Neural crest cell (in vitro differentiated cells): ENCODE data around the gene CES4A. TPM values are rescaled to one million over a fixed set of nuclear protein-coding genes. Genes with fewer than 3 reads are reported as not detected.
"Not testable (repeated sequence)": the region's sequence is repeated elsewhere in the genome, so short reads cannot be mapped to it uniquely, and the experiment has no call there.

Experiments used
- DNase-seq: peaks from one replicate; pipeline ENCODE4 v3.0.0; 2021; ENCODE audit warnings: low read depth, mixed read lengths, low spot score
- H3K27ac Mint-ChIP-seq: one replicate; pipeline ENCODE4 v1.8.0; 2021; ENCODE audit warnings: mild to moderate bottlenecking, mixed read lengths; ENCODE audit not compliant: unreplicated experiment
- H3K27me3 Mint-ChIP-seq: 2 replicates; pipeline ENCODE4 v1.8.0; 2021; ENCODE audit warnings: low read depth, mild to moderate bottlenecking, mixed read lengths
- H3K36me3 Mint-ChIP-seq: 2 replicates; pipeline ENCODE4 v1.8.0; 2021; ENCODE audit warnings: low read depth, mild to moderate bottlenecking, mixed read lengths
- H3K4me1 Mint-ChIP-seq: 2 replicates; pipeline ENCODE4 v1.8.0; 2021; ENCODE audit warnings: mixed read lengths
- H3K4me3 Mint-ChIP-seq: one replicate; pipeline ENCODE4 v1.8.0; 2021; ENCODE audit warnings: mild to moderate bottlenecking, mixed read lengths
- H3K9me3 Mint-ChIP-seq: 2 replicates; pipeline ENCODE4 v1.8.0; 2021; ENCODE audit warnings: mixed read lengths
- CTCF ChIP-seq: fragments of 200-600 bp; sonication (generic); conservative IDR thresholded peaks from 2 replicates; pipeline ENCODE4 v1.5.0; 2021; ENCODE audit warnings: antibody characterized with exemption, mild to moderate bottlenecking
- total RNA-seq: library from RNA; stranded (reverse); gene quantifications from 2 replicates; pipeline ENCODE4 v1.2.1, GENCODE V29; 2021

Gene CES4A
- total RNA-seq, 1 donor from 2014 or later = 1.8 TPM

DNA sequence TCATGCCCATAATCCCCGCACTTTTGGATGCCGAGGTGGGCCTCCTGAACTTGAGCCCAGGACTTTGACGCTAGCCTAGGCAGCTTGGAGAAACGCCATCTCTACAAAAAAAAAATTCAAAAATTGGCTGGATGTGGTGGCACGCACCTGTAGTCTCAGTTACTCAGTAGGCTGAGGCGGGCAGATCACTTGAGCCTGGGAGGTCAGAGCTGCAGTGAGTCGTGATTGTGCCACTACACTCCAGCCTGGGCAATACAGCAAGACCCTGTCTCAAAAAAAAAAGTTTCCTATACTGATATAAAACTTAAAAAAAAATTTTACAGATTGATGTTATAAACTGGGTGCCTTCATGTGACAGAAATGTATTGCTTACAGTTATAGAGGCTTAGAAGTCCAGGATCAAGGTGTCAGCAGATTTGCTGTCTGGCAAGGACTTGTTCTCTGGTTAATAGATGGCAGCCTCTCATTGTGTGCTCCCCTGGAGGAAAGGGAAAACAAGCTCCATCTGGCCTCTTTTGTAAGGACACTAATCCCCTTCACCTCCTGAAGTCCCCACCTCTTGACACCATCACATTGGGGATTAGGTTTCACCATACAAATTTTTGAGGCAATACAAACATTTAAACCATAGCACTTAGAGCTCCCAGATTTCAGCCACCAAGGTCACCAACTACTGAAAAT, 35.8 kb upstream of the CES4A start:
- Mint-ChIP-seq H3K27me3 (peaks cover 45% of the 10 kb centered on the region), H3K36me3 (no peaks in the 10 kb centered on the region), H3K4me3 (no peak overlapping the region), H3K4me1 (no peaks in the 10 kb centered on the region), H3K9me3 (no peaks in the 10 kb centered on the region), H3K27ac (no peak overlapping the region)
- no peak for DNase-seq
- TF ChIP-seq CTCF = no peak

GRCh38 chr16:66953462-66954096, 34.8 kb upstream of the CES4A start:
- H3K27me3 Mint-ChIP-seq = peaks cover 55% of the 10 kb centered on the region
- peak overlapping the region; percentile 5 for H3K4me3 Mint-ChIP-seq
- no peaks in the 10 kb centered on the region for H3K36me3 Mint-ChIP-seq
- no peaks in the 10 kb centered on the region for H3K4me1 Mint-ChIP-seq
- no peak for TF ChIP-seq CTCF
- no peaks in the 10 kb centered on the region for H3K9me3 Mint-ChIP-seq
- H3K27ac Mint-ChIP-seq = no peak overlapping the region
- no peak for DNase-seq

- peak overlapping the region; percentile 5 for H3K4me3 Mint-ChIP-seq
- H3K27me3 Mint-ChIP-seq = peaks cover 60% of the 10 kb centered on the region
- DNase-seq = peak; percentile 70
- H3K4me1 Mint-ChIP-seq = no peaks in the 10 kb centered on the region
- peak; percentile 83 for TF ChIP-seq CTCF
- H3K9me3 Mint-ChIP-seq = no peaks in the 10 kb centered on the region
- H3K36me3 Mint-ChIP-seq = no peaks in the 10 kb centered on the region
- H3K27ac Mint-ChIP-seq = no peak overlapping the region
Measured at GRCh38 chr16:66954097-66954659, 34.2 kb upstream of the CES4A start.

DNA sequence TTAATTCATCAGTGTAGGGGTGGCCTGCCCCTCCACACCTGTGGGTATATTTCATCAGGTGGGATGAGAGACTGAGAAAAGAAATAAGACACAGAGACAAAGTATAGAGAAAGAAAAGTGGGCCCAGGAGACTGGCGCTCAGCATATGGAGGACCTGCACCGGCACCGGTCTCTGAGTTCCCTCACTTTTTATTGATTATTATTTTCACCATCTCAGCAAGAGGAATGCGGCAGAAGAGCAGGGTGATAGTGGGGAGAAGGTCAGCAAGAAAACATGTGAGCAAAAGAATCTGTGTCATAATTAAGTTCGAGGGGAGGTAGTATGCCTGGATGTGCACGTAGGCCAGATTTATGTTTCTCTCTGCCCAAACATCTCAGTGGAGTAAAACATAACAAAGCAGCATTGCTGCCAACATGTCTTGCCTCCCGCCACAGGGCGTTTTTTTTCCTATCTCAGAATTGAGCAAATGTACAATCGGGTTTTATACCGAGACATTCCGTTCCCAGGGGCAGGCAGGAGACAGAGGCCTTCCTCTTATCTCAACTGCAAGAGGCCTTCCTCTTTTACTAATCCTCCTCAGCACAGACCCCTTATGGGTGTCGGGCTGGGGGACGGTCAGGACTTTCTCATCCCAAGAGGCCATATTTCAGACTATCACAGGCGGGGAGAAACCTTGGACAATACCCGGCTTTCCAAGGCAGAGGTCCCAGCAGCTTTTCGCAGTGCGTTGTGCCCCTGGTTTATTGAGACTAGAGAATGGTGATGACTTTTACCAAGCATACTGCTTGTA, 32.8 kb upstream of the CES4A start:
- not testable (repeated sequence) for H3K4me3 Mint-ChIP-seq, H3K36me3 Mint-ChIP-seq, H3K9me3 Mint-ChIP-seq, H3K27ac Mint-ChIP-seq, H3K4me1 Mint-ChIP-seq, DNase-seq
- H3K27me3 Mint-ChIP-seq = peaks cover 53% of the 10 kb centered on the region

- not testable (repeated sequence) for H3K9me3 Mint-ChIP-seq, H3K4me3 Mint-ChIP-seq, H3K27ac Mint-ChIP-seq, H3K4me1 Mint-ChIP-seq, DNase-seq, H3K36me3 Mint-ChIP-seq
- peaks cover 51% of the 10 kb centered on the region for H3K27me3 Mint-ChIP-seq
Measured at GRCh38 chr16:66956154-66956457, 32.3 kb upstream of the CES4A start.

- Mint-ChIP-seq H3K36me3 (no peaks in the 10 kb centered on the region), H3K4me3 (no peak overlapping the region), H3K4me1 (peaks cover 5% of the 10 kb centered on the region), H3K27me3 (peaks cover 33% of the 10 kb centered on the region), H3K9me3 (no peaks in the 10 kb centered on the region), H3K27ac (no peak overlapping the region)
- no peak for TF ChIP-seq CTCF
- no peak for DNase-seq
Measured at GRCh38 chr16:66958857-66959703, 29.3 kb upstream of the CES4A start.
